IMR-90 (cell line): ENCODE results near the gene GCK. TPM values are rescaled to one million over a fixed set of nuclear protein-coding genes. Genes with fewer than 3 reads are reported as not detected.

Experiments
- ATAC-seq: fragments of 200-7000 bp; cut with Tn5 transposase; 2 replicates; pipeline ENCODE4 v1.9.1; 2020; ENCODE audit warnings: low read depth, mild to moderate bottlenecking, moderate library complexity
- BruUV-seq: library from RNA; stranded (reverse); fragments of 400-500 nt; replicated peaks from 2 replicates; lab custom pipeline; 2021; lab: Mats Ljungman, UMichigan
- CTCF ChIA-PET: fragments of 300-600 bp; formaldehyde crosslinking; extraction: SDS; loops from one replicate; lab custom pipeline; 2021; ENCODE audit warnings: antibody characterized with exemption; lab: Yijun Ruan, JAX
- POLR2A ChIA-PET: fragments of 300-600 bp; sonication (Branson Sonifier 250); formaldehyde crosslinking; loops from one replicate; lab custom pipeline; 2022; ENCODE audit warnings: antibody characterized with exemption; ENCODE audit not compliant: unreplicated experiment; lab: Charles Lee
- DNase-seq: peaks from one replicate; pipeline ENCODE4 v3.0.0; 2013
- H2AFZ ChIP-seq: replicated peaks from 2 replicates; pipeline ENCODE3; 2013; ENCODE audit warnings: low read length, mild to moderate bottlenecking; ENCODE audit not compliant: poor library complexity
- H2AK5ac ChIP-seq: 2 replicates; pipeline ENCODE4 v1.6.1; 2013; ENCODE audit warnings: low read depth, low read length, inconsistent platforms
- H2AK9ac ChIP-seq: replicated peaks from 2 replicates; pipeline ENCODE3; 2013; ENCODE audit warnings: mild to moderate bottlenecking, low read depth, low read length, moderate library complexity; ENCODE audit not compliant: poor library complexity
- H2BK120ac ChIP-seq: 2 replicates; pipeline ENCODE4 v1.6.1; 2013; ENCODE audit warnings: low read depth, low read length, inconsistent platforms
- H2BK15ac ChIP-seq: 3 replicates; pipeline ENCODE4 v1.6.1; 2013; ENCODE audit warnings: low read depth, low read length, inconsistent platforms
- H2BK20ac ChIP-seq: 2 replicates; pipeline ENCODE4 v1.6.1; 2013; ENCODE audit warnings: low read depth, mild to moderate bottlenecking, inconsistent platforms, low read length, moderate library complexity
- H2BK5ac ChIP-seq: 2 replicates; pipeline ENCODE4 v1.6.1; 2013; ENCODE audit warnings: mild to moderate bottlenecking, low read depth, low read length, inconsistent platforms; ENCODE audit not compliant: poor library complexity, severe bottlenecking
- H3K14ac ChIP-seq: replicated peaks from 2 replicates; pipeline ENCODE4 v1.6.1; 2013; ENCODE audit warnings: low read depth, low read length, inconsistent platforms
- H3K18ac ChIP-seq: 2 replicates; pipeline ENCODE4 v1.6.1; 2013; ENCODE audit warnings: low read depth, low read length, control low read depth
- H3K23ac ChIP-seq: 2 replicates; pipeline ENCODE4 v1.6.1; 2013; ENCODE audit warnings: low read depth, low read length, inconsistent platforms
- H3K27ac ChIP-seq: 2 replicates; pipeline ENCODE4 v1.5.1; 2013; ENCODE audit warnings: mild to moderate bottlenecking, control low read depth, low read length; ENCODE audit not compliant: insufficient read depth
- H3K27me3 ChIP-seq: 2 replicates; pipeline ENCODE4 v1.6.1; 2013; ENCODE audit warnings: low read length; ENCODE audit not compliant: control insufficient read depth, insufficient read depth
- H3K36me3 ChIP-seq: 2 replicates; pipeline ENCODE4 v1.6.1; 2013; ENCODE audit warnings: low read length, mixed read lengths; ENCODE audit not compliant: control insufficient read depth, insufficient read depth
- H3K4ac ChIP-seq: 2 replicates; pipeline ENCODE4 v1.6.1; 2013; ENCODE audit warnings: low read depth, low read length, inconsistent platforms
- H3K4me1 ChIP-seq: 2 replicates; pipeline ENCODE4 v1.6.1; 2013; ENCODE audit warnings: low read length, mixed read lengths; ENCODE audit not compliant: control insufficient read depth, insufficient read depth
- H3K4me2 ChIP-seq: 2 replicates; pipeline ENCODE4 v1.6.1; 2013; ENCODE audit warnings: low read depth, mild to moderate bottlenecking, control low read depth, low read length, moderate library complexity
- H3K4me3 ChIP-seq: 2 replicates; pipeline ENCODE4 v1.5.1; 2013; ENCODE audit warnings: low read depth, mild to moderate bottlenecking, control low read depth, low read length, moderate library complexity; ENCODE audit not compliant: insufficient read depth
- H3K56ac ChIP-seq: 2 replicates; pipeline ENCODE4 v1.6.1; 2013; ENCODE audit warnings: low read length, inconsistent platforms; ENCODE audit not compliant: insufficient read depth; ENCODE audit errors: extremely low read depth
- H3K79me1 ChIP-seq, 2 experiments: 2 replicates each; pipeline ENCODE4 v1.6.1; 2013; ENCODE audit warnings: low read length in 2 of 2, inconsistent platforms in 1 of 2, low read depth in 1 of 2
- H3K9ac ChIP-seq: 2 replicates; pipeline ENCODE4 v1.6.1; 2013; ENCODE audit warnings: low read depth, low read length, control low read depth
- H3K9me1 ChIP-seq: 2 replicates; pipeline ENCODE4 v1.6.1; 2013; ENCODE audit warnings: low read length, inconsistent platforms; ENCODE audit not compliant: insufficient read depth
- H3K9me3 ChIP-seq: 2 replicates; pipeline ENCODE4 v1.6.1; 2013; ENCODE audit warnings: low read length; ENCODE audit not compliant: control insufficient read depth, insufficient read depth
- H4K20me1 ChIP-seq: 2 replicates; pipeline ENCODE4 v1.6.1; 2013; ENCODE audit warnings: low read length, inconsistent platforms; ENCODE audit not compliant: insufficient read depth
- H4K5ac ChIP-seq: 2 replicates; pipeline ENCODE4 v1.6.1; 2013; ENCODE audit warnings: mild to moderate bottlenecking, low read depth, low read length, control low read depth
- H4K8ac ChIP-seq, 2 experiments: 2 replicates each; pipeline ENCODE4 v1.6.1; 2013; ENCODE audit warnings: low read depth in 2 of 2, low read length in 2 of 2, control low read depth in 1 of 2, inconsistent platforms in 1 of 2
- H4K91ac ChIP-seq: 2 replicates; pipeline ENCODE4 v1.6.1; 2013; ENCODE audit warnings: low read depth, low read length, inconsistent platforms; ENCODE audit not compliant: insufficient read depth
- BHLHE40 ChIP-seq: fragments of 150-350 bp; IDR thresholded peaks from 2 replicates; pipeline ENCODE4 v1.6.1; 2016; ENCODE audit warnings: mild to moderate bottlenecking, low read depth, low read length
- CHD1 ChIP-seq: IDR thresholded peaks from 2 replicates; pipeline ENCODE4 v1.6.1; 2012; ENCODE audit warnings: low read depth, low read length, improper control_type of control experiment
- CTCF ChIP-seq: conservative IDR thresholded peaks from 2 replicates; pipeline ENCODE4 v1.5.1; 2012; ENCODE audit warnings: mild to moderate bottlenecking, low read depth, low read length, improper control_type of control experiment
- ELK1 ChIP-seq: fragments of 150-350 bp; IDR thresholded peaks from 2 replicates; pipeline ENCODE4 v1.6.1; 2016; ENCODE audit warnings: low read depth, mild to moderate bottlenecking, low read length, moderate library complexity, borderline replicate concordance
- FOS ChIP-seq: fragments of 150-350 bp; IDR thresholded peaks from 2 replicates; pipeline ENCODE4 v1.6.1; 2016; ENCODE audit warnings: low read depth, low read length
- MAFK ChIP-seq: IDR thresholded peaks from 2 replicates; pipeline ENCODE4 v1.6.1; 2012; ENCODE audit warnings: low read depth, low read length, improper control_type of control experiment
- MAZ ChIP-seq: IDR thresholded peaks from 2 replicates; pipeline ENCODE4 v1.6.1; 2012; ENCODE audit warnings: low read depth, mild to moderate bottlenecking, low read length, improper control_type of control experiment, moderate library complexity, borderline replicate concordance
- MXI1 ChIP-seq: IDR thresholded peaks from 2 replicates; pipeline ENCODE4 v1.6.1; 2012; ENCODE audit warnings: low read depth, mild to moderate bottlenecking, low read length, moderate library complexity, borderline replicate concordance
- NFE2L2 ChIP-seq: fragments of 150-350 bp; IDR thresholded peaks from 2 replicates; pipeline ENCODE4 v1.6.1; 2016; ENCODE audit warnings: low read depth, mild to moderate bottlenecking, low read length
- POLR2A ChIP-seq: IDR thresholded peaks from 2 replicates; pipeline ENCODE4 v1.6.1; 2012; ENCODE audit warnings: mild to moderate bottlenecking, low read depth, low read length
- RAD21 ChIP-seq: IDR thresholded peaks from 2 replicates; pipeline ENCODE4 v1.6.1; 2012; ENCODE audit warnings: low read length, improper control_type of control experiment
- RCOR1 ChIP-seq: IDR thresholded peaks from 2 replicates; pipeline ENCODE4 v1.6.1; 2012; ENCODE audit warnings: mild to moderate bottlenecking, low read length, improper control_type of control experiment; ENCODE audit not compliant: insufficient replicate concordance
- RFX5 ChIP-seq: IDR thresholded peaks from 2 replicates; pipeline ENCODE4 v1.8.0; 2012; ENCODE audit warnings: low read depth, mild to moderate bottlenecking, low read length, moderate library complexity
- SMC3 ChIP-seq: fragments of 150-350 bp; IDR thresholded peaks from 2 replicates; pipeline ENCODE4 v1.6.1; 2016; ENCODE audit warnings: low read depth, mild to moderate bottlenecking, antibody characterized with exemption, low read length, moderate library complexity
- USF2 ChIP-seq: fragments of 150-350 bp; IDR thresholded peaks from 2 replicates; pipeline ENCODE4 v1.6.1; 2017; ENCODE audit warnings: mild to moderate bottlenecking, antibody characterized with exemption, low read length, low read depth
- WGBS, 2 experiments: methylation state at CpG; one replicate each; pipeline versions ENCODE4 v1.1.5 to v1.1.7; 2013; ENCODE audit warnings: missing lambda C conversion rate in 2 of 2; ENCODE audit not compliant: insufficient read length in 1 of 2; ENCODE audit errors: extremely low coverage in 2 of 2; 5-methylcytosine and 5-hydroxymethylcytosine counted together
- dilution Hi-C: fragments of 300-500 bp; cut with HindIII; formaldehyde crosslinking; loops from one replicate; pipeline ENCODE4 v1.14.3; 2018; ENCODE audit warnings: low sequenced_read_pairs; ENCODE audit not compliant: unreplicated experiment
- in situ Hi-C: fragments of 300-500 bp; cut with MboI; formaldehyde crosslinking; loops from 3 replicates; pipeline ENCODE4 v1.14.3; 2019; ENCODE audit warnings: low sequenced_read_pairs, inconsistent platforms, mixed read lengths
- intact Hi-C: fragments of 100-400 bp; cut with micrococcal nuclease; formaldehyde crosslinking; loops from 2 replicates; pipeline ENCODE4 v1.10.0; 2022
- polyA plus RNA-seq, 3 experiments: library from polyadenylated mRNA; depleted of rRNA; stranded (reverse); fragments of >200 nt; gene quantifications; 2 replicates each; pipeline ENCODE4 v1.2.3, GENCODE V29; 2012; ENCODE audit warnings: low replicate concordance in 1 of 3
- total RNA-seq: library from RNA; depleted of rRNA; stranded (reverse); fragments of >200 nt; gene quantifications from 2 replicates; pipeline ENCODE4 v1.2.3, GENCODE V29; 2012

The GCK gene
- total and polyA plus RNA-seq, 2 of the 4 experiments (the other 2 are of a cell fraction), result 0.14 to 0.18 TPM

- H3K56ac ChIP-seq, result no peak overlapping the region
- H3K27ac ChIP-seq, result no peak overlapping the region
- no peak overlapping the region for H2BK20ac ChIP-seq
- no peaks in the 10 kb centered on the region for H3K4me1 ChIP-seq
- H4K8ac ChIP-seq, result no peak overlapping the region
- no peaks in the 10 kb centered on the region for H3K9me3 ChIP-seq
- H2BK120ac ChIP-seq, result no peak overlapping the region
- ATAC-seq (no peak), DNase-seq (no peak)
- H4K5ac ChIP-seq, result no peak overlapping the region
- no peaks in the 10 kb centered on the region for H3K79me1 ChIP-seq
- intact Hi-C loops, result no loop called here
- H3K4ac ChIP-seq, result no peak overlapping the region
- H3K4me3 ChIP-seq, result no peak overlapping the region
- H3K27me3 ChIP-seq, result peaks cover 53% of the 10 kb centered on the region
- POLR2A ChIA-PET, result no interaction called here
- WGBS, 2 experiments, result 78% methylated on average over 4 of the region's 11 CpGs; no CpG with 5 or more reads in 1 of the 2 experiments
- no peak overlapping the region for H2AK5ac ChIP-seq
- no peak overlapping the region for H2AK9ac ChIP-seq
- H3K9ac ChIP-seq, result no peak overlapping the region
- H3K36me3 ChIP-seq, result no peaks in the 10 kb centered on the region
- H3K4me2 ChIP-seq, result no peak overlapping the region
- TF ChIP-seq NFE2L2 (no peak), MXI1 (no peak), MAFK (no peak), FOS (no peak), USF2 (no peak), MAZ (no peak), SMC3 (no peak), RCOR1 (no peak), ELK1 (no peak), BHLHE40 (no peak), RAD21 (no peak), POLR2A (no peak), RFX5 (no peak), CTCF (no peak), CHD1 (no peak)
- H3K14ac ChIP-seq, result no peak overlapping the region
- CTCF ChIA-PET, result no interaction called here
- no peak overlapping the region for H3K18ac ChIP-seq
- no peak overlapping the region for H2BK15ac ChIP-seq
- H3K9me1 ChIP-seq, result no peaks in the 10 kb centered on the region
- in situ Hi-C loops, result no loop called here
- H2BK5ac ChIP-seq, result no peak overlapping the region
- H2AFZ ChIP-seq, result no peak overlapping the region
- no peak overlapping the region for H3K23ac ChIP-seq
- no peaks in the 10 kb centered on the region for H4K20me1 ChIP-seq
- dilution Hi-C loops, result no loop called here
- no TSS peak for BruUV-seq
- H4K91ac ChIP-seq, result no peak overlapping the region
These were observed 40.4 kb upstream of the GCK start for GRCh38 chr7:44229546-44230105.
